GM03348 (cell line): ENCODE measurements around the gene FAM222A.
"Not testable (repeated sequence)": the region's sequence is repeated elsewhere in the genome, so short reads cannot be mapped to it uniquely, and the experiment has no call there.

Experiments used
- DNase-seq: peaks from one replicate; pipeline ENCODE4 v3.0.0; 2012; ENCODE audit warnings: low spot score

The FAM222A gene

GRCh38 chr12:109693653-109694600 is 19.7 kb upstream of the FAM222A start:
- no peak for DNase-seq

- DNase-seq: not testable (repeated sequence)
These were observed 19.0 kb upstream of the FAM222A start for GRCh38 chr12:109694629-109695028.

GRCh38 chr12:109695416-109695815 is 18.2 kb upstream of the FAM222A start:
- DNase-seq: no peak

GRCh38 chr12:109695961-109696461 is 17.6 kb upstream of the FAM222A start:
- DNase-seq: no peak

GRCh38 chr12:109696485-109697269 is 16.9 kb upstream of the FAM222A start:
- no peak for DNase-seq

- no peak for DNase-seq
These were observed 16.4 kb upstream of the FAM222A start for GRCh38 chr12:109697270-109697553.

GRCh38 chr12:109697877-109698468 is 15.7 kb upstream of the FAM222A start:
- no peak for DNase-seq

- no peak for DNase-seq
These were observed 14.8 kb upstream of the FAM222A start for GRCh38 chr12:109698820-109699219.

GRCh38 chr12:109701064-109701463 is 12.6 kb upstream of the FAM222A start:
- DNase-seq: no peak

GRCh38 chr12:109702111-109702841 is 11.3 kb upstream of the FAM222A start:
- DNase-seq: no peak

- no peak for DNase-seq
These were observed 9.9 kb upstream of the FAM222A start for GRCh38 chr12:109703684-109704083.

- DNase-seq: no peak
These were observed 9.1 kb upstream of the FAM222A start for GRCh38 chr12:109704371-109705098.

GRCh38 chr12:109705291-109705690 is 8.3 kb upstream of the FAM222A start:
- DNase-seq: no peak

GRCh38 chr12:109706398-109706746 is 7.3 kb upstream of the FAM222A start:
- DNase-seq: no peak

- DNase-seq: no peak
These were observed 6.7 kb upstream of the FAM222A start for GRCh38 chr12:109706747-109707469.

GRCh38 chr12:109707470-109707821 is 6.2 kb upstream of the FAM222A start:
- no peak for DNase-seq

- no peak for DNase-seq
These were observed 4.7 kb upstream of the FAM222A start for GRCh38 chr12:109708939-109709338.

GRCh38 chr12:109709401-109709991 is 4.1 kb upstream of the FAM222A start:
- no peak for DNase-seq

GRCh38 chr12:109710205-109710746 is 3.3 kb upstream of the FAM222A start:
- no peak for DNase-seq
